ENCODE results near the gene NUP205. TPM values are rescaled to one million over a fixed set of nuclear protein-coding genes. Genes with fewer than 3 reads are reported as not detected.
"Not testable (repeated sequence)": the region's sequence is repeated elsewhere in the genome, so short reads cannot be mapped to it uniquely, and the experiment has no call there.

Gene NUP205
- total and polyA plus RNA-seq, 2 of the 13 experiments (the other 11 are each of a cell fraction or from before 2014, with no cell fraction given), result 46.2 to 87.2 TPM

GRCh38 chr7:135666846-135667245 is 109.1 kb downstream of the NUP205 start:
- no TSS peak for BruUV-seq (replicated peaks)
- no peak for FAIRE-seq
- H3K9ac ChIP-seq (ENCODE audit: insufficient read depth, low read depth, low read length), result no peak overlapping the region

GRCh38 chr7:135667626-135668025 is 109.9 kb downstream of the NUP205 start:
- H3K36me3 ChIP-seq (replicated peaks in 1 of 2; ENCODE audit: control insufficient read depth in 1 of 2, insufficient read depth in 2 of 2, low read length in 2 of 2); H3K27me3 ChIP-seq (ENCODE audit: control insufficient read depth in 1 of 2, insufficient read depth in 2 of 2, low read length in 2 of 2); CTCF ChIA-PET (ENCODE audit: low intra/inter-chr PET ratio, low total read pairs); BruUV-seq (replicated peaks); ATAC-seq; H4K20me1 ChIP-seq (ENCODE audit: insufficient read depth, low read length); H2AFZ ChIP-seq (ENCODE audit: low read length); H3K9ac ChIP-seq (ENCODE audit: insufficient read depth, low read depth, low read length); DNase-seq (ENCODE audit: low spot score); FAIRE-seq; H3K4me3 ChIP-seq (replicated peaks in 1 of 3; ENCODE audit: insufficient read depth in 1 of 3, low read depth in 2 of 3, low read length in 3 of 3); H3K9me3 ChIP-seq (ENCODE audit: low read length); H3K27ac ChIP-seq (ENCODE audit: extremely low read length, insufficient read depth, low read length); POLR2A ChIA-PET; H3K4me2 ChIP-seq (ENCODE audit: low read depth, low read length); in situ Hi-C loops (cut with HindIII; ENCODE audit: extremely low pct_ligation_motif_present, low pct_unique_long_range_greater_than_20kb): not testable (repeated sequence)
- Histone ChIP-seq H3K4me1 (ENCODE audit: insufficient read depth, low read length) (peaks cover 34% of the 10 kb centered on the region), H3K79me2 (ENCODE audit: insufficient read depth, low read length) (peaks cover 56% of the 10 kb centered on the region)
- 97% methylated on average over 1 of the region's 1 CpG for WGBS (ENCODE audit: low lambda C conversion rate)
- intact Hi-C loops (cut with micrococcal nuclease; ENCODE audit: unreplicated experiment), result loop anchor here (5.0 kb wide), 1 partner anchor 160 kb away; no protein-coding TSS in a partner anchor

More at GRCh38 chr7:135666846-135667245, 109.1 kb downstream of the NUP205 start:
- Histone ChIP-seq H2AFZ (ENCODE audit: low read length) (no peak overlapping the region), H3K36me3 (replicated peaks in 1 of 2; ENCODE audit: control insufficient read depth in 1 of 2, insufficient read depth in 2 of 2, low read length in 2 of 2) (no peaks in the 10 kb centered on the region; a peak in 1 of 5 replicates), H3K4me2 (ENCODE audit: low read depth, low read length) (no peak overlapping the region), H3K4me3 (replicated peaks in 1 of 3; ENCODE audit: insufficient read depth in 1 of 3, low read depth in 2 of 3, low read length in 3 of 3) (no peak overlapping the region), H3K4me1 (ENCODE audit: insufficient read depth, low read length) (peaks cover 34% of the 10 kb centered on the region), H4K20me1 (ENCODE audit: insufficient read depth, low read length) (no peaks in the 10 kb centered on the region), H3K79me2 (ENCODE audit: insufficient read depth, low read length) (peaks cover 54% of the 10 kb centered on the region), H3K9me3 (ENCODE audit: low read length) (no peaks in the 10 kb centered on the region), H3K27me3 (ENCODE audit: control insufficient read depth in 1 of 2, insufficient read depth in 2 of 2, low read length in 2 of 2) (no peaks in the 10 kb centered on the region; a peak in 1 of 5 replicates), H3K27ac (ENCODE audit: extremely low read length, insufficient read depth, low read length) (no peak overlapping the region)
- ATAC-seq (no peak), DNase-seq (ENCODE audit: low spot score) (no peak)
- ChIA-PET POLR2A (no interaction called here), CTCF (ENCODE audit: low intra/inter-chr PET ratio, low total read pairs) (no interaction called here)
- intact Hi-C loops (cut with micrococcal nuclease; ENCODE audit: unreplicated experiment) (loop anchor here (5.0 kb wide), 1 partner anchor 160 kb away; no protein-coding TSS in a partner anchor), in situ Hi-C loops (cut with HindIII; ENCODE audit: extremely low pct_ligation_motif_present, low pct_unique_long_range_greater_than_20kb) (no loop called here)
- 97% methylated on average over 6 of the region's 6 CpGs for WGBS (ENCODE audit: low lambda C conversion rate)
- TF ChIP-seq ZNF761 (CRISPR knock-in tag; conservative IDR thresholded peaks at IDR 0.05), result no peak
- TF ChIP-seq ZNF253 (CRISPR knock-in tag; IDR thresholded peaks at IDR 0.05; ENCODE audit: borderline replicate concordance), result no peak
- TF ChIP-seq ZNF333 (CRISPR knock-in tag; IDR thresholded peaks at IDR 0.05; ENCODE audit: borderline replicate concordance), result no peak
- TF ChIP-seq, protein P1, sequence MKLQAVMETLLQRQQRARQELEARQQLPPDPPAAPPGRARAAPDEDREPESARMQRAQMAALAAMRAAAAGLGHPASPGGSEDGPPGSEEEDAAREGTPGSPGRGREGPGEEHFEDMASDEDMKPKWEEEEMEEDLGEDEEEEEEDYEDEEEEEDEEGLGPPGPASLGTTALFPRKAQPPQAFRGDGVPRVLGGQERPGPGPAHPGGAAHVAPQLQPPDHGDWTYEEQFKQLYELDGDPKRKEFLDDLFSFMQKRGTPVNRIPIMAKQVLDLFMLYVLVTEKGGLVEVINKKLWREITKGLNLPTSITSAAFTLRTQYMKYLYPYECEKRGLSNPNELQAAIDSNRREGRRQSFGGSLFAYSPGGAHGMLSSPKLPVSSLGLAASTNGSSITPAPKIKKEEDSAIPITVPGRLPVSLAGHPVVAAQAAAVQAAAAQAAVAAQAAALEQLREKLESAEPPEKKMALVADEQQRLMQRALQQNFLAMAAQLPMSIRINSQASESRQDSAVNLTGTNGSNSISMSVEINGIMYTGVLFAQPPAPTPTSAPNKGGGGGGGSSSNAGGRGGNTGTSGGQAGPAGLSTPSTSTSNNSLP (IDR thresholded peaks at IDR 0.05; ENCODE audit: low read depth, low read length), result no peak

Measured in HepG2 (cell line).